ENCODE results near the gene NOP9.

Gene NOP9

GRCh38 chr14:24308342-24309124, 8.9 kb downstream of the NOP9 start:
- DNase-seq (ENCODE audit: low read depth in 3 of 3) = no peak

DNA sequence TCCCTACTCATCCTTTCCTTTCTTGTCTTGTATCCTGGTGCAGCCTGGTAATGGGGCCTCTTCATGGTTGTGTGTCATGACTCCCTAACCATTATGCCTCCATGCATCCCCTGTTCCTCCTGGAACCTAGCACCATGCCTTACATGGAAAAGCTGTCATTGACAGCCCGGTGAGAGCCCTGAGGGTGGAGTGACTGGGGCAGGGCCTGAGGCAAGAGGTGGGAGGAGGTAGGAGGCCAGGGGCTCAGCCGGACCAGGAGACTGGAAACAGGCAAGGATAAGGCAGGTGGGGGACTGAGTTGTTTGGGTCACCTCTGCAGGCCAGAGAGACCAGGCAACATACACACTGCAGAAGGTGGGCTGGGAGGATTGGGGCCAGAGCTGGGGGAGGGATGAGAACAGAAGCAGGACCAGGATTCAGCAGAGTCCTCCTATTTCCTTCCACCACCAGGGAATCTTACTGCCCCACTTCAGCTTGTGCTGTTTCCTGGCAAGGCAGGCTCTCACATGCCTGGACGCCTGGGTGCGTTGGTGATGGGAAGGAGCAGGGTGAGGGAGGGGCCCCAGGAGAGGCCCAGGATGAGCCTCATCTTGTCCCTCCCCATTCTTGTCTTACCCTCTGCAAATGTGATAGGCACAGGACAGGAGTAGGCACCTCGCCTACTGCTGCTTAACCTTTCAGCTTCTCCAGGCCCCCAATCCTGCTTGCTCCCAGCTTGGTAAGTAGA, 10.1 kb downstream of the NOP9 start, which contains the start of gene LTB4R2:
Gene LTB4R2, plus strand, starts transcription at position 603 of the 727 bp plus-strand sequence. CDS start 525 bp downstream, outside the sequence.
- DNase-seq (ENCODE audit: low read depth in 3 of 3) = no peak

DNA sequence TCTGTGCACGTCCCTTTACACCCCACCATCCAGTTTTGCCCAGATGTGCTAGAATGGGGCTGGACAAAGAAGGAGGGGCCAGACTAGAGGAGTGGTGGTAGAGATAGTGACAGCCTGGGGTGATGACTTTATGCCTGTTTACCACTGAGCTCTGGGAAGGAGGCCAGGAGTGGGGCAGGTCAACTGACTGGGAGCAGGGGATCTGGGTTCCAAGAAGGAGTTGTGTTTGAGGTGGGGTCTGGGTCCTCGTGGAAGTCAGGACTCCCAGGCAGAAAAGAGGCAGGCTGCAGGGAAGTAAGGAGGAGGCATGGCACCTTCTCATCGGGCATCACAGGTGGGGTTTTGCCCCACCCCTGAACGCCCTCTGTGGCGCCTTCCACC, 10.6 kb downstream of the NOP9 start:
- no peak for DNase-seq (ENCODE audit: low read depth in 3 of 3)

GRCh38 chr14:24310646-24311604, 11.3 kb downstream of the NOP9 start, which contains the start of gene LTB4R:
TSS of gene LTB4R (plus strand) at chr14:24311502. CDS start at chr14:24315652, 4,150 bp downstream.
- peak in 1 of 3 experiments; percentile 59 for DNase-seq (ENCODE audit: low read depth in 3 of 3)

DNA sequence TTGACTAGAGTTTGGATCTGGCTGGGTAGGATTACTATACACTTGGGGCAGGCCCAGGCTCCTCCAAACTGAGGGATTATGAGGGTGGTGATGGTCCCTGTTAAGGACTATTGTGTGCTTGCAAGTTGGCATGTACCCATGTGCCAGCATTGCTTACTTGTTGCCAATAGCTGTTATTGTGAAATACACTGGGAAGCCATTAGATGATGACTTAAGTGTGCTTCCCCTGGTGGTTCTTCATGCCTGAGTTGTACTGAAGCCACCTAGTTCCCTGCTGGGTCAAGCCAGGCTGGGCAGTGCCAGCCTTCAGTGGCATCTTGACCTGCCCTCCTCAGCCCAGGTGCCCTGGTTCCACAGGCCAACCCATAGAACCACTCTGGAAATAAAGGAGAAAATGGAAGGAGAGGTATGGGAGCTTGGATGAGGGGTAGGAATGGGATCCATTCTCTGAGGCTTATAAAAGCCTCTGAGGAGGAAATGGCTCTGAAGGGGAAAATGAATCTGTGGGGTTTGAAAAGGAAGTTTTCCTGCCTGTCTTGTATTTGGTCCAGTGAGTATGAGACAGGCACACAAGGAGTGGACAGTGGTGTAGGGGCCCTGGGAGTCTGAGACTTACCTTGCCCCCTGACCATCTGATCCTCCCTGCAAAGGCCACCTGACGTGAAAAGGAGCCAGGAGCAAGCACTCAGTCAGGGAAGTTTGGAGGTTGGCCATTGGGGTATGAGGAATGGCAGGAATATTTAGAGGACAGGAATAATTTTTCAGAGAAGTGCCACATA, 12.4 kb downstream of the NOP9 start:
- no peak for DNase-seq (ENCODE audit: low read depth in 3 of 3)

DNA sequence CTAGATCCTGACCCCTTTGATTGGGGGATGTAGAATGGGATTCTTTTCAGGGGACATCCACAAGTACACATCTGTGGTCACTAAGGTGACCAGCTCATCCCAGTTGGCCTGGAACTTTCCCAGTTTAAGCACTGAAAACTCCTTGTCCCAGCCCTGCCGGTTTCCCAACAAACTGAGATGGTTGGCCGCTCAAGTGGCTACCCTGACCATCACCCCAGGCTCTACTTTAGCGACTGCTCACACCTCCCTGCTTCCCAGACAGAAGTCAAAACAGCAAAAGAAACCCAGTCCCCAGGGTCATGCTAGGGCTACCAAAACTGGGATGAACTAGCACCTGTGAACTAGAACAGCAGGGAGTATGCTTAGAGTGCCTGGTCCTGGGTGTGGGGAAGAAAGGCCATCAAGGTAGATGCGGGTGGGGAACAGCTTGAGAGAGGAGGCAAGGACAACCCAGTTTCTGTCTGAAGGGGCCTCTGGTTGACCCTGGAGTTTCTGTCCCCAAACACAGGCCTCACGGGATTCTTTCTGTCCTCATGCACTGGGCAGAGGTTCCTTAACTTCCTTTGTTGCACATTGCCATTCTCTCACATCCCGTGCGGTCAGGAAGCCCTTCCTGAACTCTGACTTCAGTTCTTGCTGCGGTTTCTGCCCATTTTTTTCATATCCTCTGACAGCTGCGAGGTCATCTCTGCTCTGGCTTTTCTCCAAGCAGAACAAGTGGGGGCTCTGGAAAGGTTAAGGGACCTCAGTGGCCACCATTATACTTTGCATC, 13.3 kb downstream of the NOP9 start:
- no peak for DNase-seq (ENCODE audit: low read depth in 3 of 3)

GRCh38 chr14:24313913-24314312, 14.3 kb downstream of the NOP9 start:
- no peak for DNase-seq (ENCODE audit: low read depth in 3 of 3)

- DNase-seq (ENCODE audit: low read depth in 3 of 3) = no peak
Observed at GRCh38 chr14:24314377-24315193, 14.9 kb downstream of the NOP9 start.

GRCh38 chr14:24315243-24315806, 15.7 kb downstream of the NOP9 start:
- DNase-seq (ENCODE audit: low read depth in 3 of 3) = no peak

- DNase-seq (ENCODE audit: low read depth in 3 of 3) = no peak
Observed at GRCh38 chr14:24315807-24316596, 16.4 kb downstream of the NOP9 start.

DNA sequence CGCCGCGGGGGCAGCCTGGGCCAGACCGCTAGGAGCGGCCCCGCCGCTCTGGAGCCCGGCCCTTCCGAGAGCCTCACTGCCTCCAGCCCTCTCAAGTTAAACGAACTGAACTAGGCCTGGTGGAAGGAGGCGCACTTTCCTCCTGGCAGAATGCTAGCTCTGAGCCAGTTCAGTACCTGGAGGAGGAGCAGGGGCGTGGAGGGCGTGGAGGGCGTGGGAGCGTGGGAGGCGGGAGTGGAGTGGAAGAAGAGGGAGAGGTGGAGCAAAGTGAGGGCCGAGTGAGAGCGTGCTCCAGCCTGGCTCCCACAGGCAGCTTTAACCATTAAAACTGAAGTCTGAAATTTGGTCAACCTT, 16.9 kb downstream of the NOP9 start:
- DNase-seq (ENCODE audit: low read depth in 3 of 3) = no peak

DNA sequence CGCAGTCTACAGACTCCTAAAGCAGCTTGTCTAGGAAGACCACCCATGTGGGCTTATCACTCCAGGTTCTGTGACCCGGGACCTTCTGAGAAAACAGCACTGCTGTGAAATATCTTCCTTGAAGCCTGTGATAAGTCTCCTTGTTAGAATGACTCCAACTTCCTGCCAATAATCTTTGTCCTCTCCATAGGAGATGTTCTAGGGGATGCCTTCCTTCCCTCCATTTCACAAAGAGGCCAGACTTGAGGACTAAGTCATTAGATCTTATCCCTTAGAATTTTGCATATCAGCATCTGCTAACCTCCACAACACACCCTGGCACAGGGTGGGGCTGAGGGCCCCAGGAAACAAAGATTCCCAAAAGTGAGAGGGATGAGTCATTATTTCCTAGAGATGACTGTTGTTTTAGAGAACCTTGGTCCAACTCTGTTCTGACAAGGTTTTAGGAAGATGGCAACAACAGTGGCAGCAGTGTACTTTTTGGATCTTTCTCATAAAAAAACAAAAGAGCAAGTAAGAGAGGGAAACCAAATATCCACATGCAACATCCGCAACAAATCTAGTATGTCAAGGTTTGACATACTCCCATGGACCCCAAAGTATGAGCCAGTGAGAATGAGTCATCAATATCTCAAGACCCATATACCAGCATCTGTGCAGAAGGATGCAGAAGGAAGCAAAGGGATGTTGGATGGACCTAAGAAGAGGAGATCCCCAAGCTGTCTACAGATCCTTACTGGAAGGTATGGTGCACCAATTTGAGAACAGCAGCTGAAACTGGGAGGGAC, 17.7 kb downstream of the NOP9 start:
- no peak for DNase-seq (ENCODE audit: low read depth in 3 of 3)

GRCh38 chr14:24321212-24321975, 21.7 kb downstream of the NOP9 start:
- DNase-seq (ENCODE audit: low read depth in 3 of 3) = no peak

- no peak for DNase-seq (ENCODE audit: low read depth in 3 of 3)
Observed at GRCh38 chr14:24322672-24323071, 23.0 kb downstream of the NOP9 start.

DNA sequence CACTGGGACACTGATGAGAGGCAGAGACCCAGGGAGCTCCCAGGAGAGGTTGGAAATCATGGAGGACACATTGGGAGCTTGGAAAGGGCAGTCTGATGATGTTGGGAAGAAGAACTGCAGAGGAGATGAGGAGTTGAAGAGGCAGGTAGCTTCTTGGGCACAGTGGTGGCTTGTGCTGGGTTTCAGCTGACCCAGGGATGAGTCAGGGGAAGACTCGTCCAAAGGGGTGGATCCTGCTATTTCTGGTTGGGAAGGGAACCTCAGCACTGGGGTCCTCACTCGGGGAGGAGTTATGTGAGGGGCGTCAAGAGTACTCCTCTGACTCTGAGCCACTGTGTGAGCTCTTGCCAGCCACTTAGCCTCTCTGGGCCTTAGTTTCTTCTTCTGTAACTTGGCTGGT, 23.7 kb downstream of the NOP9 start:
- DNase-seq (ENCODE audit: low read depth in 3 of 3) = no peak

- DNase-seq (ENCODE audit: low read depth in 3 of 3) = no peak
Observed at GRCh38 chr14:24324024-24324423, 24.4 kb downstream of the NOP9 start.

GRCh38 chr14:24325041-24325530, 25.4 kb downstream of the NOP9 start:
- no peak for DNase-seq (ENCODE audit: low read depth in 3 of 3)
